ENCODE measurements around the gene TNNC2. TPM values are rescaled to one million over a fixed set of nuclear protein-coding genes. Genes with fewer than 3 reads are reported as not detected.
"Not testable (repeated sequence)": the region's sequence is repeated elsewhere in the genome, so short reads cannot be mapped to it uniquely, and the experiment has no call there.

TNNC2 gene
- polyA plus RNA-seq (2013, experiment 1 of 2), result 0.40 TPM
- polyA plus RNA-seq (2013, experiment 2 of 2), result 0.60 TPM

DNA sequence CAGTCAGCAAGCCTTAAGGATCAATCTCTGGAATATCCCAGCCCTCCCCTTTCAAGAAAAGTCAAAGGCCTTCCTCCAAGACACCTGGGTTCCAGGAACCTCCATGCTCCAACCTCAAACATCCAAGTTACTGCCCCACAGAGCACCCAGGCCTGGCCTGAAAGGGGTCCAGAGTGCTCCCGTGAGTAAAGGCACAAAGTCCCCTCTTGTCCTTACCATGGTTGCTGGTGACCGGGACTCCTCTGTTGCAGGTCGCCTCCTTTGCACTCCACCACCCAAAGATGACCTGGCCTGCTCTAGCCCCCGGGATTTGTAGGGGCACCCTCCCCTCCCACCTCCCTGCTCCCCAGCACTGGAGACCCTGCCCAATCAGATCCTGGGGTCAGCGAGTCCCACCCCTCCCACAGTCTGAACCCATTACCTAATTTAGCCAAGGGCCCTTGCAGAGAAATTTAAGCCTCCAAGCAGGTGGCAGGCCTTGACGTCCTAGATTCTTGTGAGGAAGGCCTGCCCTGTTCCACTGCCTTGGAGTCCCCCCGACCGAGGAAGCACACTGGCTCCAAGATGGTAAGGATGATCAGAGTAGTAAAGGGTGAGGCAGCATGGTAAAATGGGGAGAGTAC, at the start of gene TNNC2:
Gene TNNC2, minus strand, starts transcription at position 283 of the 623 bp plus-strand sequence. Its CDS starts 64 bp downstream, at position 219.
- H2AFZ ChIP-seq (ENCODE audit: low read length), result peak within 1 kb of the TSS; percentile 83
- H3K79me1 ChIP-seq (ENCODE audit: low read depth, low read length), result no peaks in the 10 kb centered on the region
- DNase-seq (ENCODE audit: low spot score), result no peak
- no peak within 1 kb of the TSS for H2BK120ac ChIP-seq (ENCODE audit: low read depth, low read length)
- H2BK15ac ChIP-seq (ENCODE audit: low read length), result no peak within 1 kb of the TSS
- H3K36me3 ChIP-seq (replicated peaks in 1 of 2; ENCODE audit: control insufficient read depth in 2 of 2, insufficient read depth in 2 of 2, low read length in 2 of 2), result no peaks in the 10 kb centered on the region
- H3K18ac ChIP-seq (ENCODE audit: low read length), result peak within 1 kb of the TSS; percentile 13
- no peak within 1 kb of the TSS for H2BK5ac ChIP-seq (ENCODE audit: low read length)
- peak within 1 kb of the TSS; percentile 31 for H2BK12ac ChIP-seq (ENCODE audit: low read length)
- no peak within 1 kb of the TSS for H3K4me3 ChIP-seq (ENCODE audit: low read length in 2 of 2)
- H2AK5ac ChIP-seq (ENCODE audit: low read depth, low read length), result peak within 1 kb of the TSS; percentile 5
- peaks cover 9 to 13% of the 10 kb centered on the region in 2 donors for H3K4me1 ChIP-seq (ENCODE audit: control insufficient read depth in 2 of 2, insufficient read depth in 1 of 2, low read depth in 1 of 2, low read length in 2 of 2)
- H4K8ac ChIP-seq (ENCODE audit: low read depth, low read length), result no peak within 1 kb of the TSS
- WGBS, 2 donors (ENCODE audit: extremely low coverage in 2 of 2, insufficient read length in 2 of 2, insufficient replicate concordance in 1 of 2), result no CpG with 5 or more reads among the region's 8 CpGs
- no peak within 1 kb of the TSS for H3K4me2 ChIP-seq (ENCODE audit: insufficient read depth, low read length, poor library complexity, severe bottlenecking)
- no peak within 1 kb of the TSS for H3K9ac ChIP-seq (ENCODE audit: low read depth, low read length, poor library complexity)
- H3K27ac ChIP-seq (replicated peaks; ENCODE audit: low read length), result no peak within 1 kb of the TSS
- H3K27me3 ChIP-seq (ENCODE audit: control insufficient read depth in 3 of 3, insufficient read depth in 3 of 3, low read depth in 1 of 3, low read length in 3 of 3), result peaks cover 0 to 21% (median 3%) of the 10 kb centered on the region in 3 experiments
- no peak within 1 kb of the TSS for H3K14ac ChIP-seq (ENCODE audit: low read length)
- H3K4ac ChIP-seq (ENCODE audit: low read length), result no peak within 1 kb of the TSS
- peaks cover 0 to 3% of the 10 kb centered on the region in 2 donors for H3K9me3 ChIP-seq (replicated peaks in 1 of 2; ENCODE audit: control insufficient read depth in 2 of 2, insufficient read depth in 1 of 2, low read depth in 1 of 2, low read length in 2 of 2)
- H4K91ac ChIP-seq (ENCODE audit: low read depth, low read length, poor library complexity), result no peak within 1 kb of the TSS
- no peak within 1 kb of the TSS for H3K23ac ChIP-seq (ENCODE audit: low read depth, low read length, poor library complexity)

DNA sequence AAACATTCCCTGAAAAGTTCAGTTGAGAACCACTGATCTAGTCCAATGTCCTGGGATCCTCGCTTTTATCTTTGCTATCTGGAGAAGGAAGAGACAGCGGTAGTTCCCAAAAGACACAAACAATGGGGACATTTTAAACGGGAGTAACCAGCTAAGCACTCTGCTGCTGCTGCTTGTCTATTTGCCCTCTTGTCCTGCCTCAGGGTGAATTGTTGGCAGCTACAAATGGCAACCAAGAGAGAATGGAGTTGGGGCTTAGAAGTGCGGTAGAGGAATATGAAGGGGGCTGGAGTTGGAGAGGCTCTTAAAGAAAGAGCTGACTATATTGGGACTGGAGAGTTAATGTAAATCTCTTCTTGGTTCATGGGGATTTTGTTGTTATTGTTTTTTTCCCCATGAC, 47.5 kb upstream of the TNNC2 start:
- H3K18ac ChIP-seq (ENCODE audit: low read length), result no peak overlapping the region
- H3K4me3 ChIP-seq (ENCODE audit: low read length in 2 of 2), result no peak overlapping the region
- no CpG with 5 or more reads among the region's 4 CpGs for WGBS, 2 donors (ENCODE audit: extremely low coverage in 2 of 2, insufficient read length in 2 of 2, insufficient replicate concordance in 1 of 2)
- no peak overlapping the region for H3K14ac ChIP-seq (ENCODE audit: low read length)
- H2AFZ ChIP-seq (ENCODE audit: low read length), result no peak overlapping the region
- no peaks in the 10 kb centered on the region for H3K4me1 ChIP-seq (ENCODE audit: control insufficient read depth in 2 of 2, insufficient read depth in 1 of 2, low read depth in 1 of 2, low read length in 2 of 2)
- no peak overlapping the region for H3K4me2 ChIP-seq (ENCODE audit: insufficient read depth, low read length, poor library complexity, severe bottlenecking)
- no peak overlapping the region for H3K23ac ChIP-seq (ENCODE audit: low read depth, low read length, poor library complexity)
- H2BK12ac ChIP-seq (ENCODE audit: low read length), result no peak overlapping the region
- H3K27me3 ChIP-seq (ENCODE audit: control insufficient read depth in 3 of 3, insufficient read depth in 3 of 3, low read depth in 1 of 3, low read length in 3 of 3), result no peaks in the 10 kb centered on the region
- H4K91ac ChIP-seq (ENCODE audit: low read depth, low read length, poor library complexity), result no peak overlapping the region
- H3K4ac ChIP-seq (ENCODE audit: low read length), result no peak overlapping the region
- H2BK120ac ChIP-seq (ENCODE audit: low read depth, low read length), result no peak overlapping the region
- no peak for DNase-seq (ENCODE audit: low spot score)
- no peak overlapping the region for H3K9ac ChIP-seq (ENCODE audit: low read depth, low read length, poor library complexity)
- no peak overlapping the region for H3K27ac ChIP-seq (replicated peaks; ENCODE audit: low read length)
- H3K79me1 ChIP-seq (ENCODE audit: low read depth, low read length), result peaks cover 1% of the 10 kb centered on the region
- no peaks in the 10 kb centered on the region for H3K9me3 ChIP-seq (replicated peaks in 1 of 2; ENCODE audit: control insufficient read depth in 2 of 2, insufficient read depth in 1 of 2, low read depth in 1 of 2, low read length in 2 of 2)
- no peak overlapping the region for H4K8ac ChIP-seq (ENCODE audit: low read depth, low read length)
- no peak overlapping the region for H2BK5ac ChIP-seq (ENCODE audit: low read length)
- no peak overlapping the region for H2BK15ac ChIP-seq (ENCODE audit: low read length)
- no peak overlapping the region for H2AK5ac ChIP-seq (ENCODE audit: low read depth, low read length)
- H3K36me3 ChIP-seq (replicated peaks in 1 of 2; ENCODE audit: control insufficient read depth in 2 of 2, insufficient read depth in 2 of 2, low read length in 2 of 2), result peaks cover 3 to 21% of the 10 kb centered on the region in 2 donors

DNA sequence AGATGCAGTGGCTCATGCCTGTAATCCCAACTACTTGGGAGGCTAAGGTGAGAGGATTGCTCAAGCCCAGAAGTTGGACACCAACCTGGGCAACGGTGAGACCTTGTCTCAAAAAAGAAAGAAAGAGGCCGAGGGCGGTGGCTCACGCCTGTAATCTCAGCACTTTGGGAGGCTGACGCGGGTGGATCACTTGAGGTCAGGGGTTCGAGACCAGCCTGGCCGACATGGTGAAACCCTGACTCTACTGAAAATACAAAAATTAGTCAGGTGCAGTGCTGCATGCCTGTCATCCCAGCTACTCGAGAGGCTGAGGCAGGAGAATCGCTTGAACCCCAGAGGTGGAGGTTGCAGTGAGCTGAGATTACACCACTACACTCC, 47.0 kb upstream of the TNNC2 start:
- not testable (repeated sequence) for H3K18ac ChIP-seq (ENCODE audit: low read length); H2BK5ac ChIP-seq (ENCODE audit: low read length); H3K27me3 ChIP-seq (ENCODE audit: control insufficient read depth in 3 of 3, insufficient read depth in 3 of 3, low read depth in 1 of 3, low read length in 3 of 3); H3K4ac ChIP-seq (ENCODE audit: low read length); H3K27ac ChIP-seq (replicated peaks; ENCODE audit: low read length); H3K14ac ChIP-seq (ENCODE audit: low read length); H3K4me3 ChIP-seq (ENCODE audit: low read length in 2 of 2); H2BK15ac ChIP-seq (ENCODE audit: low read length); H4K8ac ChIP-seq (ENCODE audit: low read depth, low read length); H3K23ac ChIP-seq (ENCODE audit: low read depth, low read length, poor library complexity); H3K4me2 ChIP-seq (ENCODE audit: insufficient read depth, low read length, poor library complexity, severe bottlenecking); H3K79me1 ChIP-seq (ENCODE audit: low read depth, low read length); H3K9ac ChIP-seq (ENCODE audit: low read depth, low read length, poor library complexity); H4K91ac ChIP-seq (ENCODE audit: low read depth, low read length, poor library complexity); H3K4me1 ChIP-seq (ENCODE audit: control insufficient read depth in 2 of 2, insufficient read depth in 1 of 2, low read depth in 1 of 2, low read length in 2 of 2); H2BK12ac ChIP-seq (ENCODE audit: low read length); H2BK120ac ChIP-seq (ENCODE audit: low read depth, low read length); H2AK5ac ChIP-seq (ENCODE audit: low read depth, low read length); H2AFZ ChIP-seq (ENCODE audit: low read length); H3K9me3 ChIP-seq (replicated peaks in 1 of 2; ENCODE audit: control insufficient read depth in 2 of 2, insufficient read depth in 1 of 2, low read depth in 1 of 2, low read length in 2 of 2); DNase-seq (ENCODE audit: low spot score)
- H3K36me3 ChIP-seq (replicated peaks in 1 of 2; ENCODE audit: control insufficient read depth in 2 of 2, insufficient read depth in 2 of 2, low read length in 2 of 2), result peaks cover 3 to 21% of the 10 kb centered on the region in 2 donors
- no CpG with 5 or more reads among the region's 10 CpGs for WGBS, 2 donors (ENCODE audit: extremely low coverage in 2 of 2, insufficient read length in 2 of 2, insufficient replicate concordance in 1 of 2)

DNA sequence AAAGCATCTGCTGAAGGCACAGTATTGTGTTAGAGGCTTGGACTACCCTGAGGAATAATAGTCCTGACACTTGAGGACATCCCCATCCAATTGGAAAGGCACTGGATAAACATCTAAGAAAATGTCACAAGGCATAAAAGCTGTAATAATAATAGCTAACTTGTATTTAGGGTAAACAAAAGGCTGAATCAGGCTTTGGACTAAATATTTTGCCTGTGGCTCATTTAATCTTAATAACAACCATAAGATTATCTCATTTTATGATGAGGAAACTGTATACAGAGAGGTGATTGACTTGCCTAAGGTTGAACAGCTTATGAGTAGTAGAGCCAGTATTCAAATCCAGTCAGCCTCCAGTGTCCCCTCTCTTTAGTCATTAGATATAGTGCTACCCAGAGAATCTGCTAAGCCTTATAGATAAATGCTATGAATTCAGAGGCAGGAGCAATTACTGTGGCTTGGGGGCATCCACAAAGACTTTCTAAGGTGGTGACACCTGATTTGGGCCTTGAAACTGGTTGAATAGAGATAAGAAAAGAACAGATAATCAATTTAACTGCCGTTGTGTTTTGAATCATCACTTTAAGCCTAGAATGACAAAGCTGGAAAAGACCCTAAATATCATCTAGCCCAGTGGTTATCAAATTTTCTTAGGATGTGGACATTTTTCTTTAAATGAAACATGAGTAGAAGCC, 46.4 kb upstream of the TNNC2 start:
- no peak overlapping the region for H2BK5ac ChIP-seq (ENCODE audit: low read length)
- WGBS, 2 donors (ENCODE audit: extremely low coverage in 2 of 2, insufficient read length in 2 of 2, insufficient replicate concordance in 1 of 2), result no CpG with 5 or more reads among the region's 1 CpG

More for the DNA sequence above, 46.4 kb upstream of the TNNC2 start:
- H3K18ac ChIP-seq (ENCODE audit: low read length), result no peak overlapping the region
- H3K14ac ChIP-seq (ENCODE audit: low read length), result no peak overlapping the region
- no peak overlapping the region for H3K4me3 ChIP-seq (ENCODE audit: low read length in 2 of 2)
- no peak overlapping the region for H3K27ac ChIP-seq (replicated peaks; ENCODE audit: low read length)
- H3K4ac ChIP-seq (ENCODE audit: low read length), result no peak overlapping the region
- no peak overlapping the region for H3K23ac ChIP-seq (ENCODE audit: low read depth, low read length, poor library complexity)
- H3K79me1 ChIP-seq (ENCODE audit: low read depth, low read length), result peaks cover 1% of the 10 kb centered on the region
- no peak overlapping the region for H3K4me2 ChIP-seq (ENCODE audit: insufficient read depth, low read length, poor library complexity, severe bottlenecking)
- no peak overlapping the region for H2BK12ac ChIP-seq (ENCODE audit: low read length)
- no peak for DNase-seq (ENCODE audit: low spot score)
- no peak overlapping the region for H2BK15ac ChIP-seq (ENCODE audit: low read length)
- no peak overlapping the region for H2AFZ ChIP-seq (ENCODE audit: low read length)
- no peak overlapping the region for H2BK120ac ChIP-seq (ENCODE audit: low read depth, low read length)
- H3K9ac ChIP-seq (ENCODE audit: low read depth, low read length, poor library complexity), result no peak overlapping the region
- peaks cover 3 to 20% of the 10 kb centered on the region in 2 donors for H3K36me3 ChIP-seq (replicated peaks in 1 of 2; ENCODE audit: control insufficient read depth in 2 of 2, insufficient read depth in 2 of 2, low read length in 2 of 2)
- no peak overlapping the region for H4K91ac ChIP-seq (ENCODE audit: low read depth, low read length, poor library complexity)
- H3K9me3 ChIP-seq (replicated peaks in 1 of 2; ENCODE audit: control insufficient read depth in 2 of 2, insufficient read depth in 1 of 2, low read depth in 1 of 2, low read length in 2 of 2), result no peaks in the 10 kb centered on the region
- H3K4me1 ChIP-seq (ENCODE audit: control insufficient read depth in 2 of 2, insufficient read depth in 1 of 2, low read depth in 1 of 2, low read length in 2 of 2), result no peaks in the 10 kb centered on the region
- no peaks in the 10 kb centered on the region for H3K27me3 ChIP-seq (ENCODE audit: control insufficient read depth in 3 of 3, insufficient read depth in 3 of 3, low read depth in 1 of 3, low read length in 3 of 3)
- H2AK5ac ChIP-seq (ENCODE audit: low read depth, low read length), result no peak overlapping the region
- H4K8ac ChIP-seq (ENCODE audit: low read depth, low read length), result no peak overlapping the region

Data from neuronal stem cell (in vitro differentiated cells).